Astrocyte of the spinal cord (primary cell): ENCODE data around the gene WFS1.
A peak's percentile ranks its signal among the peaks of the same experiment; 100 is the strongest.

Experiments used
- DNase-seq: peaks from one replicate; pipeline ENCODE4 v3.0.0; 2011; ENCODE audit warnings: low read depth, low spot score
- H3K4me3 ChIP-seq: 2 replicates; pipeline ENCODE4 v1.5.1; 2011; ENCODE audit warnings: low read depth, mild to moderate bottlenecking, low read length, moderate library complexity
- in situ Hi-C: cut with HindIII; loops from 2 replicates; pipeline ENCODE4 v1.10.0; 2017; ENCODE audit warnings: low sequenced_read_pairs
- TF ChIP-seq, protein P1 (sequence below): IDR thresholded peaks from 2 replicates; pipeline ENCODE4 v1.5.1; 2012; ENCODE audit warnings: low read depth, mild to moderate bottlenecking, low read length, inconsistent platforms

WFS1 gene

DNA sequence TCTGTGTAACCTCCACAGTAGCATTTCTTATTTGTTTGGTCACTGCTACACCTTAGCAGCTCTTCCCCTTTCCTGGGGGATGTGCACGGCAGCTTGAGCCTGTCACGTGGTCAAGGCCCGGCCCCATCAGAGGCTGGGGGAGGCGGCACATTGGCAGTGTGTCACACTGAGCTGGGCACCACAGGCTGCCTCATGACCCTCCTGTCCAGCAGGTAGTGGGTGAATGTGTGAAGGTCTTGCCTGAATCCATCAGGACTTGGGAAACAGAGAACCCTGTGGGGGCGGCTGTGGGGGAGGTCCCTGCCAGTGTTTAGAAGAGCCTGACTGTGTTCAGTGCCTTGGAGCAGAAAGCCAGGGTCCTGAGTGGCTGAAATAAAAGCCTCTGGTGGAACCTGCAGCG is 33.2 kb downstream of the WFS1 start:
- DNase-seq, result no peak
- in situ Hi-C loops, result no loop called here
- TF ChIP-seq, protein P1, sequence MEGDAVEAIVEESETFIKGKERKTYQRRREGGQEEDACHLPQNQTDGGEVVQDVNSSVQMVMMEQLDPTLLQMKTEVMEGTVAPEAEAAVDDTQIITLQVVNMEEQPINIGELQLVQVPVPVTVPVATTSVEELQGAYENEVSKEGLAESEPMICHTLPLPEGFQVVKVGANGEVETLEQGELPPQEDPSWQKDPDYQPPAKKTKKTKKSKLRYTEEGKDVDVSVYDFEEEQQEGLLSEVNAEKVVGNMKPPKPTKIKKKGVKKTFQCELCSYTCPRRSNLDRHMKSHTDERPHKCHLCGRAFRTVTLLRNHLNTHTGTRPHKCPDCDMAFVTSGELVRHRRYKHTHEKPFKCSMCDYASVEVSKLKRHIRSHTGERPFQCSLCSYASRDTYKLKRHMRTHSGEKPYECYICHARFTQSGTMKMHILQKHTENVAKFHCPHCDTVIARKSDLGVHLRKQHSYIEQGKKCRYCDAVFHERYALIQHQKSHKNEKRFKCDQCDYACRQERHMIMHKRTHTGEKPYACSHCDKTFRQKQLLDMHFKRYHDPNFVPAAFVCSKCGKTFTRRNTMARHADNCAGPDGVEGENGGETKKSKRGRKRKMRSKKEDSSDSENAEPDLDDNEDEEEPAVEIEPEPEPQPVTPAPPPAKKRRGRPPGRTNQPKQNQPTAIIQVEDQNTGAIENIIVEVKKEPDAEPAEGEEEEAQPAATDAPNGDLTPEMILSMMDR, result no peak
- H3K4me3 ChIP-seq, result no peak overlapping the region

DNA sequence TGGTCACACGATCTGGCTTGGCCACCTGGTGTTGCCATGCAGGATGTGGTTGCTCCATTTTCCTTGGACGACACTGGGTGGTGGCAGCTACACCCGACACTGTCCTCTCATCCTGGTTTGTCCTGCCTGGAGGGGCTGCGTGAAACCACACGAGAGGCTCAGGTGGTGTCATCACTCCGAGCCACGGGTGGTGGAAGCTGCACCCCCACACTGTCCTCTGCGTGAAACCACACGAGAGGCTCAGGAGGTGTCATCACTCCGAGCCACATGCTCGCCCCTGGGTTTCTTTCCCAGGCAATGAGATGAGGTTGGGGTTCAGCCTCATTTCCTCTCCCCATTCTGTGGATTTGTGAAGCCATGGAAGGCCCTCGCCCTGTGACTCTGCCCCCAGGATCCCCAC is 34.3 kb downstream of the WFS1 start:
- in situ Hi-C loops, result no loop called here
- no peak for DNase-seq

DNA sequence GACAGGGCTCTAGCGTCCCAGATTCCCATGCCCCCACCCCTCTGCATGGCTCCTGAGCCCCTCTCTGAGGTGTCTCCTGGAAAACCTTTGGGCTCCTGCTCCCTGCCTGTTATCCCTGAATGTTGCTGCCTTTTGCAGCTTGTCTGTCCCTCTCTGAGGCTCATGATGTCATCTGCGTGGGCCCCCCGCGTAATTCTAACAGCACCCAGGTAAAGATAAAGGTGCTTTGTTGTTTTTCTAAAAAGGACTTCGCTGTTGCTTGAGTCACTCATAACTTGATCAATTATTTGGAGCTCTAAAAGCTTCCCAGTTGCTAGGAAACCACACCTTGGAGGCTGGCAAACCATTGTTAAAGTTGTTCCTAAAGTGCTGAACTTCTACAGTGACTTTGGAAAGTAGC is 36.6 kb downstream of the WFS1 start:
- in situ Hi-C loops, result no loop called here
- TF ChIP-seq, protein P1, result no peak
- no peak overlapping the region for H3K4me3 ChIP-seq
- no peak for DNase-seq

More for the DNA sequence above, 34.3 kb downstream of the WFS1 start:
- H3K4me3 ChIP-seq, result no peak overlapping the region
- TF ChIP-seq, protein P1, result no peak

DNA sequence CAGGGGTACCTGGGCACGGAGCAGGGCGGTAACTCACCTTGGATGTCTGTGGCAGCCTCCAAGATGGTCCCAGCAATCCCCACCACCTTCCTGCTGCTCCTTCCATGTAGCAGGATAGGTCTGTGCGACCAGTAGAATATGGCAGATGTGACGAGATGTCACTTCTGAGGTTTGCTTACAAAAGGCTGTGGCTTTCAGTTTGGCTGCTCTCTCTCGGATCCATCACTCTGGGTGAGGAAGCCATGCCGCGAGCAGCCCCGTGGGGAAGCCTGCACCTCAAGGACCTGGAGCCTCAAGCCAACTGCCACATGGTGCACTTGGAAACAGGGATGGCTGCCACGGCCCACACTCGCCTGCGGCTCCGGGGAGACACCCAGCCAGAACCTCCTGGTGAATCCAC is 37.6 kb downstream of the WFS1 start:
- in situ Hi-C loops, result no loop called here

DNA sequence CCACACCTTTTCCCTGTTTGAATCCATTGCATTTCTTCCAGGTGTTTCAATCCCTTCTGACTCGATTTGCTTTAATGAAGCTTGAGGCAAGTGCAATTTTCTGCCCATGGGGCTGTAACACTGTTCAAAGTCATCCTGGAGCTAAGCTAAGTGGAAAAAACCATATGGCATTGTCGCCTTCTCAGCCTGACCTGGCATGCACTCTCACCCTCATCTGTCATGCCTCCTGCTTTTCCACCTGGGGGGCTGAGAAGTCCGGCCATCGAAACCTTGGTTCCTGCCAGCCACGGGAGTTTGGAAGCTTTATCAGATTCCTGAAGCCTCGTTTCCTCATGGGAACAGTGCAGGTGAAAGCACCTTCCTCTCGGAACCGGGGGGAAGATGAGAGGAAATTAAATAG is 38.2 kb downstream of the WFS1 start:
- in situ Hi-C loops, result no loop called here
- TF ChIP-seq, protein P1, result no peak
- DNase-seq, result no peak

More for the DNA sequence above, 37.6 kb downstream of the WFS1 start:
- H3K4me3 ChIP-seq, result no peak overlapping the region
- DNase-seq, result no peak
- TF ChIP-seq, protein P1, result no peak

DNA sequence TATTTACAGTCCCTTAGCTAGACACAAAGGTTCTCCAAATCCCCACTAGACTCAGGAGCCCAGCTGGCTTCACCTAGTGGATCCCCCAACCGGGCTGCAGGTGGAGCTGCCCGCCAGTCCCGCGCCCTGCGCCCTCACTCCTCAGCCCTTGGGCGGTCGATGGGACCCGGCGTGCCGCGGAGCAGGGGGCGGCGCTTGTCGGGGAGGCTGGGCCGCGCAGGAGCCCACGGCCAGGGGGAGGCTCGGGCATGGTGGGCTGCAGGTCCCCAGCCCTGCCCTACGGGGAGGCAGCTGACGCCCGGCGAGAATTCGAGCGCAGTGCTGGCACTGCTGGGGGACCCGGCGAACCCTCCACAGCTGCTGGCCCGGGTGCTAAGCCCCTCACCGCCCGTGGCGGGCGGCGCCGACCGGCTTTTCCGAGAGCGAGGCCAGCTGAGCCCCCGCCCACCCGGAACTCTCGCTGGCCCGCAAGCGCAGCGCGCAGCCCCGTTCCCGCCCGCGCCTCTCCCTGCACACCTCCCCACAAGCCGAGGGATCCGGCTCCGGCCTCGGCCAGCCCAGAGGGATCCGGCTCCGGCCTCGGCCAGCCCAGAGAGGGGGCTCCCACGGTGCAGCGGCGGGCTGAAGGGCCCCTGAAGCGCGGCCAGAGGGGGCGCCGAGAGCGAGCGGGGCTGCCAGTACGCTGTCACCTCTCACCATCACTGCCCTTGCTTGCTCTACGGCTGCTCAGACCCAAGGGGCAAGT is 39.4 kb downstream of the WFS1 start:
- DNase-seq, result no peak
- TF ChIP-seq, protein P1, result peak; percentile 17
- peak overlapping the region; percentile 25 for H3K4me3 ChIP-seq
- in situ Hi-C loops, result no loop called here

More for the DNA sequence above, 38.2 kb downstream of the WFS1 start:
- no peak overlapping the region for H3K4me3 ChIP-seq

DNA sequence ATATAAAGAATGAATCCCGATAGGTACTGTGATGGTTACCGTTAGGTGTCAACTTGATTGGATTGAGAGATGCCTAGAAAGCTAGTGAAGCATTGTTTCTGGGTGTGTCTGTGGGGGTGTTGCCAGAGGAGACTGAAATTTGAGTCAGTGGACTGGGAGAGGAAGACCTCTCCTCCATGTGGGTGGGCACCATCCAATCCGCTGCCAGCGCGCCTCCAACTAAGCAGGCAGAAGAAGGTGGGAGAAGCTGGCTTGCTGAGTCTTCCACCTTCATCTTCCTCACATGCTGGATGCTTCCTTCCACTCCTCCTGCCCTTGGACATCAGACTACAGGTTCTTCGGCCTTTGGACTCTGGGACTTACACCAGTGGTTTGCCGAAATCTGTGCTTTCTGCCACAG is 40.1 kb downstream of the WFS1 start:
- no peak overlapping the region for H3K4me3 ChIP-seq
- in situ Hi-C loops, result no loop called here
- TF ChIP-seq, protein P1, result no peak
- no peak for DNase-seq
